SK-N-MC (cell line): ENCODE results near the gene BLOC1S5.

ENCODE experiments used
- EZH2 ChIP-seq: fragments of 200-600 bp; sonication (generic); IDR thresholded peaks from one replicate; pipeline ENCODE4 v1.6.1; 2017; ENCODE audit warnings: antibody characterized with exemption
- FOXP2 ChIP-seq: optimal IDR thresholded peaks from 2 replicates; pipeline ENCODE3; 2011; ENCODE audit warnings: mild to moderate bottlenecking, moderate library complexity; ENCODE audit not compliant: insufficient read depth; ENCODE audit errors: extremely low read length, control extremely low read depth
- POLR2AphosphoS5 ChIP-seq: IDR thresholded peaks from 2 replicates; pipeline ENCODE4 v1.6.1; 2012; ENCODE audit warnings: mild to moderate bottlenecking, low read depth, low read length, borderline replicate concordance

- TF ChIP-seq POLR2AphosphoS5 (no peak), EZH2 (no peak), FOXP2 (no peak)
Measured at GRCh38 chr6:8082954-8083858, 19.0 kb upstream of the BLOC1S5 start.
